AG08395 (cell line): Measurements from ENCODE around the gene IRAK2.
"Not testable (repeated sequence)": the region's sequence is repeated elsewhere in the genome, so short reads cannot be mapped to it uniquely, and the experiment has no call there.

Experiments used
- DNase-seq: peaks from one replicate; pipeline ENCODE4 v3.0.0; 2012; ENCODE audit warnings: mixed read lengths, low spot score

Gene IRAK2

DNA sequence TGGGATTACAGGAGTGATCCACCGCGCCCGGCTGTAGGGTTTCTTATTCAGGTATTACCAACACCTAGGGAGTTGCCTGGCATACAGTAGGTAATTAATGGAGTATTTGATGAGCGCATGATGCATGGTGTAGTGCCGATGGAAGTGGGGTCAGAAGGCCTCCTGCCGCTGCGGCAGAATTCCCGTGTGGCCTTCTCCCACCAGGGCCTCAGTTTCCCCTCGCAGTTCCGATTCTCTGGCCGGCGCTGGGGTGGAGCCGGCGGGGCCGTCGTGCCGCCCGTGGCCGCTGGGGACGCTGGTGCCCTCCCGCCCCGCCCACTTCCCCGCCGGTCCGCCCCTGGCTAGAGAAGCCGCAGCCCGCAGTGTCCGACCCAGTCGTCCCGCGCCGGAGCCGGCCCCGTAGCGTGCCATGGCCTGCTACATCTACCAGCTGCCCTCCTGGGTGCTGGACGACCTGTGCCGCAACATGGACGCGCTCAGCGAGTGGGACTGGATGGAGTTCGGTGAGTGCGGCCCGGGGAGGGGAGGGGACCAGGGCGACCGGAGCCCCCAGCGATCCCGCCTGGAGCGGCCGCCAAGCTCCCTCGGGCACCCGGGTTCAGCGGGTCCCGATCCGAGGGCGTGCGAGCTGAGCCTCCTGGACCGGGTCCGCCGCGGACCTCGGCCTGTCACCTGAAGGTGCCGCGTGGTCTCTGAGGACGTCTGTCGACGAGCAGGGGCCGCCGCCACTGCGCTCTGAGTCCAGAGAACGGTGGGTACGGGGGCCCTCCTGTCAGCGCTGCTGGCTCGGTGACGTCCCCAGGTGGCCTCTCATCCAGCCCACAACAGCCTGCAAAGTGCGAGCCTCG lies at the start of gene IRAK2:
TSS of gene IRAK2 (plus strand) at position 374 of the 848 bp plus-strand sequence. CDS start at position 410, 36 bp downstream.
- DNase-seq = peak; percentile 88

DNA sequence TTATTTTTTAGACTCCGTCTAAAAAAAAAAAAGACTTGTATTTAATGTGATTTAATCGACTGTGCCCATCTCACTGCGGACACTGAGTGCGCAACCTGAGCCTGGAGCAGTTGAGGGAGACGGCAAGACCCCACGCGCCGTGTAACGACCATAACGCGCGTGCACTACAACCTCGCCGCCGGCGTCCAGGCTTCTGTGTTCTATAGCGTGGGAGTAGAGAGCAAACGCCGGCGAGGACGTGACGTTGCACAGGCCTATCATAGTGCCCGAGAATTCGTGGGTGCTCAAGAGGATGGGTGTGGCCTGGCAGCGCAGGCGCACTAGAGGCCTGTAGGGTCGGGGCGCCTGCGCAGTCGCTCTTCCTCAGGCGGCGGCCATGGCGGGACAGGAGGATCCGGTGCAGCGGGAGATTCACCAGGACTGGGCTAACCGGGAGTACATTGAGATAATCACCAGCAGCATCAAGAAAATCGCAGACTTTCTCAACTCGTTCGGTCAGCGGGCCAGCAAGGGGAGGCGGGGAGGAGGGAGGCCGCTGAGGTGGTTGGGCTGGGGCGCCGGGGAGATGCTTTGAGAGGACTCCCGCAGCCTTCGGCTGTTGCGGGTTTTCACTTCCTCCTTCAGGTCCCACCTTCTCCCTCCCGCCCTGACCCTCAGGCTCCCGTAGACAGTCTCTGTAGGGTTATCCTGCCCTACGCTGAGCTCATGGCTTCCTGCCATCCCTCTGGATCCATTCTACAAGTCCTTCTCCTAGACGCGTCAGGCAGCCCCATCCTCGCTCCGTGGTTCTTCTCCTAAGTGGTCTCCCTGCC lies 49.2 kb upstream of the IRAK2 start, which contains the start of gene BRK1:
TSS of gene BRK1 (plus strand) at position 350 of the 812 bp plus-strand sequence. CDS start at position 377, 27 bp downstream.
- DNase-seq = peak; percentile 100

DNA sequence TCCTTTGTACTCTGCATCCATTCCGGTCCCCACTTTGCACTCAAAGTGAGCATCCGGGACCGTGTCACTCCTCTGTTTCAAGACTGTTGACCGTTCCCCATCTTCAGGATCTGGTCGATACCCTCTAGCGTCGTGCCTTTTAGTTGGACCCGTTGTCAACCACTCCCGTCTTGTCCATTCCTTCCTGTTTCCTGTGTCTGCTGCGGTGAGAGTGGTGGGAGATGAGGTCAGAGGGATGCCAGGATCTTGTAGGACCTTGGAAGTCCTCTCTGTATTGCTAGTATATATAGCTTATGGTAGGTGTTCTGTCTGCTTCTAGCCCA lies 48.6 kb upstream of the IRAK2 start:
- DNase-seq = peak; percentile 40

DNA sequence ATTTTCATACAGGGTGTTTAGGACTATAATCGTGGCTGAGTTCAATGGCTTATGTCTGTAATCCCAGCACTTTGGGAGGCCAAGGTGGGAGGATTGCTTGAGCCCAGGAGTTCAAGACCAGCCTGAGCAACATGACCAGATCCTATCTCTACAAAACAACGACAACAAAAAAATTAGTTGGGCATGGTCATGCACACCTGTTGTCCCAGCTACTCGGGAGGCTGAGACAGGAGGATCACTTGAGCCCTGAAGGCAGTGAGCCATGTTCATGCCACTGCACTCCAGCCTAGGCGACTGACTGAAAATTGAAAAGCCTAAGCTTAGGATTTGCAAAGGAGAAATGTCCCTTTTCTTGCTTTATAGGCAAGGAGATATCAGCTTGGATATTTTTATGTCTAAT lies 47.8 kb upstream of the IRAK2 start:
- no peak for DNase-seq

DNA sequence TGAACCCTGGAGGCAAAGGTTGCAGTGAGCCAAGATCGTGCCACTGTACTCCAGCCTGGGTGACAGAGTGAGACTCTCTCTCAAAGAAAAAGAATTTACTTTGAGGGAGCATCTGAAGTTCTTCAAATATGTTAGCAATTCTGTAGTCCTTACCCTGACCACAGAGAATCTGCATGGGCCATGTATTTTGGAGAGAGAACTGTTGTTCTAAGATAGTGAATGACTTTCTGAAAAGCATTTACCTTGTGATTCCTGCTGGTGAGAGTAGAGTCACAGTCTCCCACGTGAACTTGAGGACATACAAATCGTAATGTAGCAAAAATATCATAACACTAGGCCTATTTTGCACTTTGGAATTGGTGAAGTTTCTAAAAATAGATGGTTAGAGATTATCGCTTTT lies 45.3 kb upstream of the IRAK2 start:
- no peak for DNase-seq

- no peak for DNase-seq
These were observed 43.7 kb upstream of the IRAK2 start for GRCh38 chr3:10121064-10121463.

DNA sequence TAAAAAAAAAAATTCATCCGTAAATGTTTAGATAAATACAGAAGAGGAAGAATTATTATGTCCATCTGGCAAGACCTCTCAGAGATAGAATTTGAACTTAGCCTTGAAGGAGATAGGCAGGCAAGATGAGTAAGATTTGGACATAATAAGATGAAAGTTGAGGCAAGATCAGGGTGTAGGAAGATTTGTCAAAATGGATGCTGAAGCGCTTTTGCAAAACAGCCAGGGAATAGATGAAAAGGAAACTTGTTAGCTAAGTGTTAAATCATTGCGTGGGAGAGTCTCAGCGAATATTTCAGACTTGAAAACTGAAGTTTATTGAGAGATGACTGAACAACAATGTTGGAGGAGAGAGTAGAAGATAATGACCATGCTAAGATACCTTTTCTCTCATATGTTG lies 42.0 kb upstream of the IRAK2 start:
- no peak for DNase-seq

DNA sequence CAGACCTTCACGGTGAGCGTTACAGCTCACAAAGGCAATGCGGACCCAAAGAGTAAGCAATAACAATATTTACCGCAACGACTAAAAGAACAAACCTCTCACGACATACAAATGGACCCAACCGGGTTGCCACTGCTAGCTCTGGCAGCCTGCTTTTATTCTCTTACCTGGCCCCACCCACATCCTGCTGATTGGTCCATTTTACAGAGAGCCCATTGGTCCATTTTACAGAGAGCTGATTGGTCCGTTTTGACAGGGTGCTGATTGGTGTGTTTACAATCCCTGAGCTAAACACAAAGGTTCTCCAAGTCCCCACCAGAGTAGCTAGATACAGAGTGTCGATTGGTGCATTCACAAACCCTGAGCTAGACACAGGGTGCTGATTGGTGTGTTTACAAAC lies 28.8 kb upstream of the IRAK2 start:
- not testable (repeated sequence) for DNase-seq

DNA sequence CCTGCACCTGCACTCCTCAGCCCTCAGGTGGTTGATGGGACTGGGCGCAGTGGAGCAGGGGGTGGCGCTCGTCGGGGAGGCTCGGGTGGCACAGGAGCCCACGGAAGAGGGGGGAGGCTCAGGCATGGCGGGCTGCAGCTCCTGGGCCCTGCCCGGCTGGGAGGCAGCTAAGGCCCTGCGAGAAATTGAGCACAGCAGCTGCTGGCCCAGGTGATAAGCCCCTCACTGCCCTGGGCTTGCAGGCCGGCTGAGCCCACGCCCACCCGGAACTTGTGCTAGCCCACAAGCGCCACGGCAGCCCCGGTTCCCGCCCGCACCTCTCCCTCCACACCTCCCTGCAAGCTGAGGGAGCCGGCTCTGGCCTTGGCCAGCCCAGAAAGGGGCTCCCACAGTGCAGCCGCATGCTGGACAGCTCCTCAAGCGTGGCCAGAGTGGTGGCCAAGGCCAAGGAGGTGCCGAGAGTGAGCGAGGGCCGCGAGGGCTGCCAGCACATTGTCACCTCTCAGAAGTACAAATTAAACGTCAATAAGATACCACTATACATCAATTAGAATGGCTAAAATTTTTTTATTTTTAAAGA lies 28.2 kb upstream of the IRAK2 start:
- DNase-seq = no peak

DNA sequence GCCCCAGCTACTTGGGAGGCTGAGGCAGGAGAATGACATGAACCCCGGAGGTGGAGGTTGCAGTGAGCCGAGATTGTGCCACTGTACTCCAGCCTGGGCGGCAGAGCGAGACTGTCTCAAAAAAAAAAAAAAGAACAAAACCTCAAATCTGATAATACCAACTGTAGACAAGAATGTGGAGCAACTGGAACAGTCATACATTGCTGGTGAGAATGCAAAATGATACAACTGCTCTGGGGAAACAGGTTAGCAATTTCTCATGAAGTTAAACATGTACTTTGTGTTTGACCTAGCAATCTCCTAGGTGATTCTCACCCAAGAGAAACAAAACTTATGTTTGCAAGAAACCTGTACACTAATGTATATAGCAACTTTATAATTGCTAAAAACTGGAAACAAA lies 27.5 kb upstream of the IRAK2 start:
- DNase-seq = no peak

DNA sequence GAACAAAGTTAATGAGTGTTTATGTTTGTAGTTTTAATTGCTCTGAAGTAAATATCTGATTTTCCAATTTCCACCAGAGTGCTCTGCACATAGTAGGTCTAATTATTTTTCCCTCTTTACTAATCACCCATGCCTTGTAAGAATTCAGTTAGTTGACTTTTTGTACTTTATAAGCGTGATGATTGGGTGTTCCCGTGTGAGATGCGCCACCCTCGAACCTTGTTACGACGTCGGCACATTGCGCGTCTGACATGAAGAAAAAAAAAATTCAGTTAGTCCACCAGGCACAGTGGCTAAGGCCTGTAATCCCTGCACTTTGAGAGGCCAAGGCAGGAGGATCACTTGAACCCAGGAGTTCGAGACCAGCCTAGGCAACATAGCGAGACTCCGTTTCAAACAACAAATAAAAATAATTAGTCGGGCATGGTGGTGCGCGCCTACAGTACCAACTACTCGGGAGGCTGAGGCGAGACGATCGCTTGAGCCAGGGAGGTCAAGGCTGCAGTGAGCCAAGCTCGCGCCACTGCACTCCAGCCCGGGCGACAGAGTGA lies 23.6 kb upstream of the IRAK2 start:
- no peak for DNase-seq

- no peak for DNase-seq
These were observed 21.8 kb upstream of the IRAK2 start for GRCh38 chr3:10142707-10143560.

DNA sequence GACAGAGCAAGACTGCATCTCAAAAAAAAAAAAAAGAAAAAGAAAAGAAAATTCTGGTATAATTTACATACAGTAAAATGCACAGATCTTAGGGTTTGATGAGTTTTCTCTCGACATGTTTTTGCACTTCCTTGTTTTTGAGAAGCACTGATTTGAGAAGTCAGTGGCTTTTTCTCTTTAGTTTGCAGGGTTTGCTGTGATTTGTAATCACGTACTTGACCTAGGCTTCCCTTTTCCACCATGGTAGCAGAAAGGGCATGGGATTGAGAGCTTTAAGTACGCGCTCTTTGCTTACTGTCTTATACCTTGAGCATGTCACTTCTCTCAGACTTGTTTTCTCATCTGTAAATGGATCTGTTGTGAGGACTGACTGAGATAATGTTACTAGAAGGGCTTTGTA lies 19.0 kb upstream of the IRAK2 start:
- DNase-seq = no peak

DNA sequence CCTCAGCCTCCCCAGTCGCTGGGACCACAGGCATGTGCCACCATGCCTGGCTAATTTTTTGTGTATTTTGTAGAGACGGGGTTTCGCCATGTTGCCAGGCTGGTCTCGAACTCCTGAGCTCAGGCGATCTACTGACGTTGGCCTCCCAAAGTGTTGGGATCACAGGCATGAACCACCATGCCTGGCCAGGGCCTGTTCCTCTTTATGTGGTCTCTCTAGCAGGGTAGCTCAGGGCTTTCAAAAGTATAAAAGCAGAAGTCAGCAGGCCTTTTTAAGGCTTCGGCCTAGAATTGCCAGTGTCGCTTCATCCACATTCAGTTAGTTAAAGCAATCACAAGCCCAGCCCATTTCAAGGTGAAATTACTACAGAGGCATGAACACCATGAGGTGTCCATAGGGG lies 15.5 kb upstream of the IRAK2 start:
- no peak for DNase-seq

DNA sequence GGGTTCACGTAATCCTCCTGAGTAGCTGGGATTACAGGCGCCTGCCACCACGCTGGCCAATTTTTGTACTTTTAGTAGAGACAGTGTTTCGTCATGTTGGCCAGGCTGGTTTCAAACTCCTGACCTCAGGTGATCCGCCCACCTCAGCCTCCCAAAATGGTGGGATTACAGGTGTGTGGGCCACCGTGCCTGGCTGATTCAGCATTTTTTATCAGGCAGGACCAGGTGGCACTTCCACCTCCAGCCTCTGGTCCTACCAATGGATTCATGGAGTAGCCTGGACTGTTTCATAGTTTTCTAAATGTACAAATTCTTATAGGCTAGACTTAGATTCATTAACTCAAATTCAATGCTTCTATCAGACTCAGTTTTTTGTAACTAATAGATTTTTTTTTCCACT lies 13.7 kb upstream of the IRAK2 start:
- no peak for DNase-seq

DNA sequence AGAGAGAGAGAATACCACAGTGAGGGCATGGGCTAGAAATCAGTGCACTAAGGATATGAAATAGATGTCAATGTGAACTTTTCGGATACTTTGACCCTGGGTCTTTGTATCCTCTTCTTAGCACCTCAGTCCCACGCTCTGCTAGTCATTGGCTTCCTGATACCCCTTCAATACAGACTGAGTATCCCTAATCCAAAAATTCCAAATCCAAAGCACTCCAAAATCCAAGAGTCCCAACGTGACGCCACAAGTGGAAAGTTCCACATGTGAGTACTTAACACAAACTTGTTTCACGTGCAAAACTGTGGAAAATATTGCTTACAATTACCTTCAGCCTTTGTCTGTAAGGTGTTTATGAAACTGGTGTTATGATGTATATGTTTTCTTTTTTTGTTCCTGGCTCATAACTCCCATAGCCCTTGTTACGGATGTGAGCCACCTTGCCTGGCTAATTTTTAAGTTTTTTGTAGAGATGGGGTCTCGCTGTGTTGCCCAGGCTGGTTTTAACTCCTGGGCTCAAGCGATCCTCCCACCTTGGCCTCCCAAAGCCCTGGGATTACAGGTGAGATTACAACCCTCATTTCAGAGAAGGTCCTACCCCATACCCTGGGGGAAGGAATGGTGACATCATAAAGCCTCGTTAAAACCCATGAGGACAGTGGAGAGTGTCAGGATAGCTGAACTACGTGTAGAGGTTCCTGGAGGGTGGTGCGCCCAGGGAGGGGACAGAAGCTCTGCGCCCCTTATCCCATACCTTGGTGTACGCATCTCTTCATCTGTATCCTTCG lies 10.2 kb upstream of the IRAK2 start:
- no peak for DNase-seq

- DNase-seq = no peak
These were observed 9.6 kb upstream of the IRAK2 start for GRCh38 chr3:10155123-10155472.

DNA sequence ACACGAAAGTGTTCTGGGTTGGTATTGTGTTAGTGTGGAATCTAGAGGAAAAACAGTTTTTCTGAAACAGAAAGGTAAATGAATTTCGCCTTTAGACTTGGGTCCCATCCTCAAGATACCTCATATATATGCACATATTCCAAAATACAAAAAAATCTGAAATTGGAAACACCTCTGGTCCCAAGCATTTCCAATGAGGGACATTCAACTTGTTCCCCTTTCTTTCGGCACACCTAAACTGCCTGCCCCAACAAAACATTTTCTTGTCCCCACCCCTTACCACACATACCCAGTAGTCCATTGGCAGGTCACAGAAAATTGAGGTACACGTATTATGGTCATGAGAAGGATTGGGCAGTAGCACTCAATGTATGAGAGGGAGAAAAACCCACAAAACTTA lies 9.1 kb upstream of the IRAK2 start:
- DNase-seq = no peak

GRCh38 chr3:10157031-10157430 lies 7.7 kb upstream of the IRAK2 start:
- no peak for DNase-seq

DNA sequence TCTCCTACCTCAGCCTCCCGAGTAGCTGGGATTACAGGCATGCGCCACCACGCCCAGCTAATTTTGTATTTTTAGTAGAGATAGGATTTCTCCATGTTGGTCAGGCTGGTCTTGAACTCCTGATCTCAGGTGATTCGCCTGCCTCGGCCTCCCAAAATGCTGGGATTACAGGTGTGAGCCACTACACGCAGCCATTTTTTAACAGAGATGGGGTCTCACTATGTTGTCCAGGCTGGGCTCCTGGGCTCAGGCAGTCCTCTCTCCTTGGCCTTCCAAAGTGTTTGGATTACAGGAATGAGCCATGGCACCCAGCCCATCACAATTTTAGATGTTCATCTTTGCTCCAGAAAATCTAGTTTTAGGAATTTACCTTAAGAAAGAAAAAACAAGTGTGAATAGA lies 6.2 kb upstream of the IRAK2 start:
- DNase-seq = not testable (repeated sequence)

- peak; percentile 46 for DNase-seq
These were observed 4.4 kb upstream of the IRAK2 start for GRCh38 chr3:10160346-10160745.
